Measurements from ENCODE around the gene CARS1.
"Not testable (repeated sequence)": the region's sequence is repeated elsewhere in the genome, so short reads cannot be mapped to it uniquely, and the experiment has no call there.

The CARS1 gene

GRCh38 chr11:3089236-3090061 is 32.2 kb upstream of the CARS1 start:
- DNase-seq, result no peak

DNA sequence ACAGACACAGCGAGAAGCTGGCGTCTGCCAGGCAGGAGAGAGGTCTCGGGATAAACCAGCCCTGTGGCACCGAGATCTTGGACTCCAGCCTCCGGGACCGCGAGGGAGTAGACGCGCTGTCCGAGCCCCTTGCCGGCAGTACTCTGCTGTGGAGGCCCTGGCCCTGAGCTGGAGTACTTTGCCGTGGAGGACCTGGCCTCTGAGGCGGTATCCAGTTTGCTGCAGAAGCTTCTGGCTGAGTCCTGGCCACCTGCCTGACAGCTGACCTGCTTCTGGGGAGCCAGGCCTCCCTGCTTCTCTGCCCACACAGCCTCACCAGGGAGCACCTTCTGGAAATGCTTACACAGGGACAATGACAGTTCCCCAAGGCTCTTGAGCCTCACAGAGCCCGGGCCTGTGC is 31.6 kb upstream of the CARS1 start:
- DNase-seq, result no peak

DNA sequence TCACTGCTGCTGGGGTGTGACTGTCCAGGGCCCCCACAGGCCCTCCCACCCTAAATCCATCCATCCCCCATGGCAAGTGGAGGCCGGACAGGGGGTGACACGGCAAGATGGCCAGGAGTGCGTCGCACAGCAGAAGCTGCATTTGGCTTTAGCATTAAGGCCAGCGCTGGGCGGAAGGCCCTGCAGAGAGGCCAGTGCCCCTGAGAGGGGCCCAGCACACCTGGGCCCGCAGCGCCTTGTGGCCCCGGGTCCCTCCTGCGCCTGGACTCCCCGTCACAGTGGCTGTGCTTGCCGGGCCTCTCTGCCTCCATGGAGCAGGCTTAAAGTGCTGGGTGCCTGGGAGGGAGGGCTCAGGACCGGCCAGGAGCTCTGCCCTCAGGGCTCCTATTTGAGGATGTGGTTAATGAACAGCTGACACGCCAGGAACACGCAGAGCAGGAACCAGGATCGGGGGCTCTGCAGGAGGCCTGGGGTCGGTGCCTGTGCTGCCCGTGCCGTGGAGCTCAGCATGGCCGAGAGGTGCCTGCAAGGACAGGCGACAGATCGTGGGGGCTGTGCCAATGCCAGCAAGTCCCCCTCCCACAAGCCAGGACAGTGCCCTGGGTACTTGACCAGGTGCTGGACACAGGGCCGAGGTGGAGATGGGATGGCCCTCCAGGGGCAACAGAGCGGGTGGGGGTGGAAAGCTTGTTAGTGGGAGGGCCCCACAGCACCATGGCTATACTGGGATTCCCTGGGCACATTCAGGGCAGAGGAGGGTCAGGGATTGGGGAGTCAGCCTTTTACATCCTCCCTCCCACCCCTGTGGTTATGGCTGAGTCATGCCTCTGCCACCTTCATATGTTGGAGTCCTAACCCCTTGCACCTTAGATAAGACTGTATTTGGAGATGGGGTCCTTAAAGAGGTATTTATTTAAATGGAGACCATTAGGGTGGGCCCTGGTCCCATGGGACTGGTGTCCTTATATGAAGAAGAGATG is 30.9 kb upstream of the CARS1 start:
- no peak for DNase-seq

DNA sequence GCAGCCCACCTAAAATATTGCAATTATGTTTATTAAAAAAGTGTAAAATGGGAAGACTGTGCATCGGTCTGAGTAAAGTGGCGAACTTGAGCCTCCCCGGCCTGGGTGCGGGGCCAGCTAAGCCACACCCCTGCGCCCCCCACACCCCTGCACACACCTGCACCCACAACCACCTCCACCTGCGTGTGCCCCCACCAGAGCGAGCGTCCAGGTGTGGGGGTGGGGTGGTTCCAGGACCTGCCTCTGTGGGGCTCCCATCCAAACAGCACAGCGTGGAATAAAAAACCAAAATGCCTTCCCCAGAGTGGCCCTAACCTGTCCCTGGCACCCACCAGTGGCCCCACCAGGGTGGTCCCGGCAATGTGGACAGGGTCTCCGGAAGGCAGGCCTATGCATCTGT is 30.1 kb upstream of the CARS1 start:
- no peak for DNase-seq

- no peak for DNase-seq
Measured at GRCh38 chr11:3086671-3087150, 29.5 kb upstream of the CARS1 start.

- DNase-seq, result no peak
Measured at GRCh38 chr11:3086114-3086513, 28.9 kb upstream of the CARS1 start.

DNA sequence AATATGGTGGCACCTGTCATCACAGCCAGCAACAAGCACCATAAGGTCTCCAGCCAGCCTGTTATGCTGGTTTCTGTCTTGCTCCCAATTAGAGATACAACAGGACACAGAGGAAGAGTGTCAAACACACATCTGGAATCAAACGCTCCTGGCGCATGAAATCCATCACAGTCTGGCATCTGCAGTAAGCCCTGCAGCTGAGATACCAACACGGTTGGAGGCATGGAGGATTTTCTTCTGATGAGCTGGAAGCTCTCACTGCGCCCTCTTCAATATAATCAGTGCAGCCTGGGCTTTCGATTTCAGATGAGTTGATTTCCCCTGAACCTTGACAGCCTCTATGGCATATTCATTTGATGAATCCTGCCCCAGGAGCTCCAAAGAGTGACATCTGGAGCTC is 27.8 kb upstream of the CARS1 start:
- DNase-seq, result no peak

DNA sequence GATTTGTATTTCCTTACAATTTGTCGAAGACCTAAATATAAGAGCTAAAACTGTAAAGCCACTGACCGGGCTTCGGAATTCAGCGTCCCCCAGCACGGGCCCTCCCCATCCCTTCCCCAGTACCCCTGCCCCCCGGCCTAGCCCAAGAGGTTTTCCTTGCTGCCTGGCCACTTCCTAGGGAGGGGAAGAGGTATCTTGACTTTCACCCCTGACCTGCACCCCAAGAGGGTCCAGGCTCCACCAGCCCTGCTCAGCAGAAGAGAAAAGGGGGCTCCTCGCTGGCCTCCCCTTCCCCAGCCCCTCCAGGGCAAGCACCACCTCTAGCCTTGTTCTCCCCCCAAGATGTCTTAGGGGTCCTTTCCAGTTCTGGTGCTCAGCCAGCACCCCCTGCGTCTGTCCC is 26.1 kb upstream of the CARS1 start:
- DNase-seq, result no peak

DNA sequence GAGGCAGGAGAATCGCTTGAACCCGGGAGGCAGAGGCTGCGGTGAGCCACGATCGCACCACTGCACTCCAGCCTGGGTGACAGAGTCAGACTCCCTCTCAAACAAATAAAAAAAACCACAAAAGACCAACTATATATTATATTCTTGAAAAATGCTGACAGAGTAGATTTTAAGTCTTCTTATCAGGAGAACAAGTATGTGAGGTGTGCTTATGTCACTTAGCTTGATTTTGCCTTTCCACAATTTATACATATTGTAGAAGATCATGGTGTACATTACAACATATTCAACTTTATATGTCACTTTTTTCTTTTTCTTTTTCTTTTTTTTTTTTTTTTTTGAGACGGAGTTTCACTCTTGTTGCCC is 24.1 kb upstream of the CARS1 start:
- DNase-seq, result no peak

GRCh38 chr11:3080733-3081385 is 23.6 kb upstream of the CARS1 start:
- no peak for DNase-seq

DNA sequence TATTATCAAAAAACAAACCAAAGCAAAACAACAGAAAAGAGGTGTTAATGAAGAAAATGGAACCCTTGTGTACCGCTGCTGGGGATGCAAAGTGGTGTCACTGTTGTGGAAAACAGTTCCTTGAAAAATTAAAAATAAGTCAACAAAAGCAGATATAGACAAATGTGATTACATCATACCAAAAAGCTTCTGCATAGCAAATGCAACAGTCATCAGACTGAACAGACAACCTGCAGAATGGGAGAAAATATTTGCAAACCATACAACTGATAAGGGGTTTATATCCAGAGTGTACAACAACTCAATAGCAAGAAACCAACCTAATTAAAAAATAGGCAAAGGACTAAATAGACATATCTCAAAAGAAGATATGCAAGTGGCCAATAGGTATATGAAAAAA is 22.9 kb upstream of the CARS1 start:
- DNase-seq, result no peak

DNA sequence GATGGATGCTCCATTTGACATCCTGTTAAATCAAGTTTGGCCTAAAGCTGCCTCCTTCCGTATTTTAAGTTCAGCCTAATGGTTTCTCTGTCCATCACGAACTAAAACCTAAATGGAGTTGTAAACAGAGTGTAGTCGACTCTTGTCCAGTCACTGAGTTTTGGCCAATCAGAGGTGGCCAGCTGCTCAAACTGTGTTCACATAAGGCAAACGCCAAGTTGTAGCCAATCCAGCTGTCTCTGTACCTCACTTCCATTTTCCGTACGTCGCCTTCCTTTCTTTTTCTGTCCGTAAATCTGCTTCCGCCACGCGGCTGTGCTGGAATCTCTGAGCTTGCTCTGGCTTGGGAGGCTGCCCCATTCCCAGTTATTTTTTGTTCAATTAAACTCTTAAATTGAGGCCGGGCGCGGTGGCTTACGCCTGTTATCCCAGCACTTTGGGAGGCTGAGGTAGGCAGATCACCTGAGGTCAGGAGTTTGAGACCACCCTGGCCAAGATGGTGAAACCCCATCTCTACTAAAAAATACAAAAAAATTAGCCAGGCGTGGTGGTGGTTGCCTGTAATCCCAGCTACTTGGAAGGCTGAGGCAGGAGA is 20.7 kb upstream of the CARS1 start:
- no peak for DNase-seq

GRCh38 chr11:3077189-3077836 is 20.1 kb upstream of the CARS1 start:
- no peak for DNase-seq

GRCh38 chr11:3074912-3075589 is 17.8 kb upstream of the CARS1 start:
- DNase-seq, result no peak

DNA sequence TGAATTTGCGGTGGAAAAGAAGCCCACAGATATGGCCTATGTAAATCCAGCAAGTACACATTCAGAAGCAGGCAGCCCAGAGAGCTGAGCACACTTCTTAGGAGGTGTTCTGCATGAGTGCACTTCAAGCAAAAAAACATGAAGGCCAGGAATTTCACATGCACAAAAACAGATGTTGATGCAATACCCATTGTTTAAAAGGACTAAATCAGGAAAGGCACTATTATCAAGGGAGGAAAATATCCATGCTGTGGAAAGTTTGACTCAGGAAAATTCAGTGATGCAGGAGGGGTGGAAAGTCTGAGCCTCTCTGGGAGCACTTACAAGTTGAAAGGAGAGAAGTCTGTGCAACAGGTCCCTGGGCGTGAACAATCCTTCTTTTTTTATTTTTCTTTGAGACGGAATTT is 15.8 kb upstream of the CARS1 start:
- DNase-seq, result no peak

DNA sequence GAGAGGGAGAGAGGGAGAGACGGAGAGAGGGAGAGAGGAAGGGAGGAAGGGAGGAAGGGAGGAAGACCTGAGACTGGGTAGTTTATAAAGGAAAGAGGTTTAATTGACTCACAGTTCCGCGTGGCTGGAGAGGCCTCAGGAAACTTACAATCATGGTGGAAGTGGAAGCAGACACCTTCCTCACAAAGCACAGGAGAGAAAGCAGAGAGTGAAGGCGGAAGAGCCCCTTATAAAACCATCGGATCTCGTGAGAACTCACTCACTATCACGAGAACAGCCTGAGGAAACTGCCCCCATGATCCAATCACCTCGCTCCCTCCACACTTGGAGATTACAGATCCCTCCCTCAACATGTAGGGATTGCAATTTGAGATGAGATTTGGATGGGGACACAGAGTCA is 12.2 kb upstream of the CARS1 start:
- no peak for DNase-seq

- DNase-seq, result not testable (repeated sequence)
Measured at GRCh38 chr11:3066308-3066707, 9.1 kb upstream of the CARS1 start.

- not testable (repeated sequence) for DNase-seq
Measured at GRCh38 chr11:3064709-3065108, 7.5 kb upstream of the CARS1 start.

- not testable (repeated sequence) for DNase-seq
Measured at GRCh38 chr11:3063876-3064275, 6.7 kb upstream of the CARS1 start.

DNA sequence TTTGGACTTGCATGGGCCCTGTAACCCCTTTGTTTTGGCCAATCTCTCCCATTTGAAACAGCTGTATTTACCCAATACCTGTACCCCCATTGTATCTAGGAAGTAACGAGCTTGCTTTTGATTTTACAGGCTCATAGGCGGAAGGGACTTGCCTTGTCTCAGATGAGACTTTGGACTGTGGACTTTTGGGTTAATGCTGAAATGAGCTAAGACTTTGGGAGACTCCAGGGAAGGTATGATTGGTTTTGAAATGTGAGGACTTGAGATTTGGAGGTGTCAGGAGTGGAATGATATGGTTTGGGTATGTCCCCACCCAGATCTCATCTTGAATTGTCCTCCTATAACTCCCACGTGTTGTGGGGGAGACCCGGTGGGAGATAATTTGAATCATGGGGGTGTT is 6.2 kb upstream of the CARS1 start:
- not testable (repeated sequence) for DNase-seq

DNA sequence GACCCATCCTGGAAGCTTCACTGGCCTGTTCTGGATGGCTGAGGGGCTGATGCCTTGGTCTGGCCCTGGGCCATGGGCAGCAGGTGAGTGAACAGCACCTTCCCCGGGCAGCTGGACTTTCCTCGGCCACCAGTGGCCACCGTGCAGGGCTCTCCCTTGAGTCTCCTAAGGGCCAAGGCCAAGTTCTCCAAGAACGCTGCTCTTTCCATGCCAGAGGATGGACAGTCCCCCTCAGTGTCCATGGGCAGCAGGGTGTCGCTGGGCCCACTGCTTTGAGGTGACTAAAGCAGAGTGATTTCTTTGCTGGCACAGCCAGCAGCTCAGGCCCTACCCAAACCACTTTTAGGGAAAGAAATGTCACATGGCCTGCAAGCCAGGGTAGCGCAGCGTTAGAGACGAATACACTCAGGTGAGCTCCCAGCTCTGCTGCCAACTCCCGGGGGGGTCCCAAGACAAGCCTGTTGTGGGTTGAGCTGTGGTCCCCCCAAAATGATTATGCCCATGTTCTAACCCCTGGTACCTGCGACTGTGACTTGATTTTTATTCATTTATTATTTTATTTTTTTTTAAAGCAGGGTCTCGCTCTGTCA is 3.3 kb upstream of the CARS1 start:
- no peak for DNase-seq
